Loucy (cell line): ENCODE measurements around the gene MAP3K5.

Experiments
- H2AFZ ChIP-seq: fragments of 200-600 bp; sonication (generic); 2 replicates; pipeline ENCODE4 v1.6.0; 2016; ENCODE audit warnings: antibody characterized with exemption, mild to moderate bottlenecking, low read length, moderate library complexity
- H3F3A ChIP-seq: fragments of 200-600 bp; 2 replicates; pipeline ENCODE4 v1.6.0; 2016; ENCODE audit warnings: antibody characterized with exemption, low read depth, mild to moderate bottlenecking
- H3K27me3 ChIP-seq: fragments of 200-600 bp; sonication (generic); 2 replicates; pipeline ENCODE4 v1.6.1; 2014; ENCODE audit warnings: low read length, mild to moderate bottlenecking; ENCODE audit not compliant: insufficient read depth, poor library complexity, severe bottlenecking
- H3K36me3 ChIP-seq: fragments of 200-600 bp; sonication (generic); 2 replicates; pipeline ENCODE4 v1.6.1; 2016; ENCODE audit warnings: low read length; ENCODE audit not compliant: insufficient read depth
- H3K4me1 ChIP-seq: fragments of 200-600 bp; sonication (generic); 2 replicates; pipeline ENCODE4 v1.5.1; 2014; ENCODE audit warnings: low read length, mild to moderate bottlenecking; ENCODE audit not compliant: insufficient read depth, poor library complexity, severe bottlenecking
- H3K4me2 ChIP-seq: fragments of 200-600 bp; sonication (generic); 2 replicates; pipeline ENCODE4 v1.6.0; 2014; ENCODE audit warnings: antibody characterized with exemption, low read length, low read depth, mild to moderate bottlenecking; ENCODE audit not compliant: poor library complexity, severe bottlenecking
- H3K4me3 ChIP-seq: fragments of 200-600 bp; sonication (generic); 2 replicates; pipeline ENCODE4 v1.5.1; 2014; ENCODE audit warnings: low read length, mild to moderate bottlenecking, mixed read lengths; ENCODE audit not compliant: poor library complexity, severe bottlenecking
- H3K79me2 ChIP-seq: fragments of 200-600 bp; sonication (generic); 2 replicates; pipeline ENCODE4 v1.6.1; 2014; ENCODE audit warnings: low read length; ENCODE audit not compliant: insufficient read depth
- H3K9ac ChIP-seq: fragments of 200-600 bp; sonication (generic); 2 replicates; pipeline ENCODE4 v1.6.0; 2014; ENCODE audit warnings: mild to moderate bottlenecking, low read depth, low read length, moderate library complexity; ENCODE audit not compliant: poor library complexity, severe bottlenecking
- H3K9me2 ChIP-seq: fragments of 200-600 bp; sonication (generic); replicated peaks from 2 replicates; pipeline ENCODE4 v1.6.1; 2016; ENCODE audit warnings: low read depth, low read length, mixed read lengths
- H3K9me3 ChIP-seq: fragments of 200-600 bp; sonication (generic); 2 replicates; pipeline ENCODE4 v1.6.1; 2014; ENCODE audit warnings: mild to moderate bottlenecking, antibody characterized with exemption, low read length, low read depth; ENCODE audit not compliant: insufficient read depth
- H4K20me1 ChIP-seq: fragments of 200-600 bp; sonication (generic); 2 replicates; pipeline ENCODE4 v1.6.0; 2014; ENCODE audit warnings: antibody characterized with exemption, low read length, mild to moderate bottlenecking; ENCODE audit not compliant: insufficient read depth, poor library complexity, severe bottlenecking
- EZH2phosphoT487 ChIP-seq: fragments of 200-600 bp; IDR thresholded peaks from 2 replicates; pipeline ENCODE4 v1.6.1; 2018; ENCODE audit warnings: antibody characterized with exemption, mild to moderate bottlenecking, moderate library complexity, borderline replicate concordance
- TF ChIP-seq, protein P1 (sequence below): fragments of 200-600 bp; sonication (generic); conservative IDR thresholded peaks from 2 replicates; pipeline ENCODE4 v1.5.1; 2014; ENCODE audit warnings: mild to moderate bottlenecking, antibody characterized with exemption, low read length

The MAP3K5 gene

GRCh38 chr6:136784910-136785746 lies 7.1 kb downstream of the MAP3K5 start:
- peak overlapping the region; percentile 72 for H3K4me2 ChIP-seq
- TF ChIP-seq, protein P1, sequence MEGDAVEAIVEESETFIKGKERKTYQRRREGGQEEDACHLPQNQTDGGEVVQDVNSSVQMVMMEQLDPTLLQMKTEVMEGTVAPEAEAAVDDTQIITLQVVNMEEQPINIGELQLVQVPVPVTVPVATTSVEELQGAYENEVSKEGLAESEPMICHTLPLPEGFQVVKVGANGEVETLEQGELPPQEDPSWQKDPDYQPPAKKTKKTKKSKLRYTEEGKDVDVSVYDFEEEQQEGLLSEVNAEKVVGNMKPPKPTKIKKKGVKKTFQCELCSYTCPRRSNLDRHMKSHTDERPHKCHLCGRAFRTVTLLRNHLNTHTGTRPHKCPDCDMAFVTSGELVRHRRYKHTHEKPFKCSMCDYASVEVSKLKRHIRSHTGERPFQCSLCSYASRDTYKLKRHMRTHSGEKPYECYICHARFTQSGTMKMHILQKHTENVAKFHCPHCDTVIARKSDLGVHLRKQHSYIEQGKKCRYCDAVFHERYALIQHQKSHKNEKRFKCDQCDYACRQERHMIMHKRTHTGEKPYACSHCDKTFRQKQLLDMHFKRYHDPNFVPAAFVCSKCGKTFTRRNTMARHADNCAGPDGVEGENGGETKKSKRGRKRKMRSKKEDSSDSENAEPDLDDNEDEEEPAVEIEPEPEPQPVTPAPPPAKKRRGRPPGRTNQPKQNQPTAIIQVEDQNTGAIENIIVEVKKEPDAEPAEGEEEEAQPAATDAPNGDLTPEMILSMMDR = no peak
- no peak for TF ChIP-seq EZH2phosphoT487
- H3K27me3 ChIP-seq = no peaks in the 10 kb centered on the region
- H3K9me3 ChIP-seq = no peaks in the 10 kb centered on the region
- H2AFZ ChIP-seq = peak overlapping the region; percentile 49
- H3K4me1 ChIP-seq = peaks cover 40% of the 10 kb centered on the region
- H3K36me3 ChIP-seq = no peaks in the 10 kb centered on the region
- no peaks in the 10 kb centered on the region for H3K9me2 ChIP-seq
- H3F3A ChIP-seq = no peaks in the 10 kb centered on the region; the same call in 1 of the 2 replicates
- peak overlapping the region; percentile 59 for H3K9ac ChIP-seq
- no peaks in the 10 kb centered on the region for H3K79me2 ChIP-seq
- no peaks in the 10 kb centered on the region for H4K20me1 ChIP-seq
- H3K4me3 ChIP-seq = peak overlapping the region; percentile 67

GRCh38 chr6:136784271-136784664 lies 8.0 kb downstream of the MAP3K5 start:
- Histone ChIP-seq H3K4me1 (peaks cover 40% of the 10 kb centered on the region), H4K20me1 (no peaks in the 10 kb centered on the region), H3K9ac (peak overlapping the region; percentile 59), H3K4me3 (peak overlapping the region; percentile 67), H3K9me2 (no peaks in the 10 kb centered on the region), H3K4me2 (peak overlapping the region; percentile 72), H3K9me3 (no peaks in the 10 kb centered on the region), H3K36me3 (no peaks in the 10 kb centered on the region), H3K27me3 (no peaks in the 10 kb centered on the region), H3F3A (no peaks in the 10 kb centered on the region; the same call in 1 of the 2 replicates), H2AFZ (peak overlapping the region; percentile 83), H3K79me2 (no peaks in the 10 kb centered on the region)
- no peak for TF ChIP-seq EZH2phosphoT487
- TF ChIP-seq, protein P1 = no peak

DNA sequence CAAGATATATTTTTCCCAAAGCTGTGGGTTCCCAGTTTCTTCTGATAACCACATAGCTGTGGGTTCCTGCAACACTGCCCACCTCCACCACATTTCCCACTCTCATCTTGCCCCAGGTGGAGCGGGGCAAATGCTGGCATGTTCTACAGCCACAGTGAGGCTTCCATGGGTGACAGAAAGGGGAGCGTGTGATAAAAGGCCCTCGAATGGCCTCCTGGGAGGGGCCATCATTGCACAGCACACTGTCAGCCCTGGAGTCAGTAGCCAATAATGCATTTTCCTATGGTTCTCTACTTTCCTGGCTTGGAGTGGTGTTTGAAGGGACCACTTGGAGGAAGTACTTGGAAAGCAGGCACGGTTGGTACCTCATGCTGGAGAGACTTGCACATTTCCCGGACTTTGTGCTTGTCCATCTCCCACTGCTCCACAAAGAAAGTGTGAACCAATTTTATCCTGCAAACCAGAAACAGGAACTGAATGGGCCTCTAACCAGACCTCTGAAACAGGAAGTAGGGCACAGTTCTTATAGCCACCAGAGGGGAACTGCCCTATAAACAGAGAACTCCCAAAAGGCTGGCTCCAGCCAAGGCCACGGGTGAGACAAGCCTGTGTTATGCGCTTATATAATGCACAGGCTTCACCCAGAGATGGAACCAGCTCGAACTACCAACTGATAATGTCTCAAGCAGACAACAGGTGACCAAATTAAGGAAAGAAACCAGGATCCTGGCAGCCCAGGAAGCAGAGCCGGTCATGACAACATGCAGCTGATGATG lies 8.6 kb downstream of the MAP3K5 start:
- Histone ChIP-seq H3F3A (no peaks in the 10 kb centered on the region; the same call in 1 of the 2 replicates), H3K4me2 (peak overlapping the region; percentile 72), H3K36me3 (no peaks in the 10 kb centered on the region), H3K27me3 (no peaks in the 10 kb centered on the region), H3K79me2 (no peaks in the 10 kb centered on the region), H4K20me1 (no peaks in the 10 kb centered on the region), H2AFZ (peak overlapping the region; percentile 83), H3K9me2 (no peaks in the 10 kb centered on the region), H3K4me1 (peaks cover 40% of the 10 kb centered on the region), H3K9me3 (no peaks in the 10 kb centered on the region), H3K4me3 (peak overlapping the region; percentile 67), H3K9ac (peak overlapping the region; percentile 59)
- TF ChIP-seq, protein P1 = no peak
- no peak for TF ChIP-seq EZH2phosphoT487
